B cell (primary cell): ENCODE results near the gene SLC16A12. TPM values are rescaled to one million over a fixed set of nuclear protein-coding genes. Genes with fewer than 3 reads are reported as not detected.

Experiments
- ATAC-seq: fragments of 200-7000 bp; cut with Tn5 transposase; one replicate; pipeline ENCODE4 v1.10.0; 2021; ENCODE audit warnings: low read depth, mild to moderate bottlenecking, moderate number of reproducible peaks, moderate library complexity
- CTCF ChIA-PET: fragments of 350-600 bp; sonication (Branson Sonifier 250); formaldehyde crosslinking; loops from one replicate; lab custom pipeline; 2021; ENCODE audit warnings: antibody characterized with exemption, inconsistent platforms; lab: Charles Lee
- POLR2A ChIA-PET: fragments of 350-600 bp; sonication (Branson Sonifier 250); formaldehyde crosslinking; loops from one replicate; lab custom pipeline; 2021; ENCODE audit warnings: antibody characterized with exemption; lab: Charles Lee
- DNase-seq: peaks from one replicate; pipeline ENCODE4 v3.0.0; 2013
- H2AFZ ChIP-seq: 2 replicates; pipeline ENCODE4 v1.6.1; 2012; ENCODE audit warnings: mild to moderate bottlenecking, low read depth, low read length; ENCODE audit not compliant: insufficient read depth, poor library complexity, severe bottlenecking
- H3K27ac ChIP-seq, 2 donors: 1 replicate in 1 of 2; 2 replicates in 1 of 2; pipeline ENCODE4 v1.5.1; 2012 to 2013; ENCODE audit warnings: low read length in 2 of 2, mild to moderate bottlenecking in 2 of 2, moderate library complexity in 1 of 2
- H3K27me3 ChIP-seq, 4 experiments: fragments of 200-600 bp in 1 of 4; sonication (generic) in 1 of 4; replicated peaks in 1 of 4; 1 replicate in 2 of 4; 2 replicates in 2 of 4; pipeline versions ENCODE4 v1.6.1 to v1.7.0; 2013 to 2016; ENCODE audit warnings: low read length in 3 of 4, mild to moderate bottlenecking in 2 of 4, mixed read lengths in 1 of 4, moderate library complexity in 1 of 4; ENCODE audit not compliant: insufficient read depth in 4 of 4, control insufficient read depth in 3 of 4; ENCODE audit errors: control extremely low read depth in 1 of 4
- H3K36me3 ChIP-seq, 2 experiments: replicated peaks in 1 of 2; 1 replicate in 1 of 2; 2 replicates in 1 of 2; pipeline versions ENCODE4 v1.6.1 to v1.7.1; 2013; ENCODE audit warnings: low read length in 1 of 2; ENCODE audit not compliant: insufficient read depth in 2 of 2, control insufficient read depth in 1 of 2; ENCODE audit errors: control extremely low read depth in 1 of 2, extremely low read depth in 1 of 2
- H3K4me1 ChIP-seq, 2 donors: fragments of 200-600 bp in 1 of 2; sonication (generic) in 1 of 2; 1 replicate in 1 of 2; 2 replicates in 1 of 2; pipeline versions ENCODE4 v1.5.1 to v1.6.1; 2013 to 2017; ENCODE audit warnings: low read length in 2 of 2; ENCODE audit not compliant: control insufficient read depth in 2 of 2, insufficient read depth in 2 of 2
- H3K4me2 ChIP-seq: replicated peaks from 2 replicates; pipeline ENCODE3; 2012; ENCODE audit warnings: mild to moderate bottlenecking, low read depth, low read length; ENCODE audit not compliant: poor library complexity, severe bottlenecking
- H3K4me3 ChIP-seq, 5 experiments: fragments of 200-600 bp in 1 of 5; sonication (generic) in 1 of 5; 1 replicate in 3 of 5; 2 replicates in 2 of 5; pipeline versions ENCODE4 v1.5.1 to v1.7.0; 2011 to 2016; ENCODE audit warnings: low read length in 4 of 5, mild to moderate bottlenecking in 4 of 5, low read depth in 2 of 5, control low read depth in 1 of 5, moderate library complexity in 1 of 5; ENCODE audit not compliant: insufficient read depth in 1 of 5; ENCODE audit errors: control extremely low read depth in 1 of 5, extremely low read depth in 1 of 5
- H3K79me2 ChIP-seq: fragments of 200-600 bp; sonication (generic); one replicate; pipeline ENCODE4 v1.6.0; 2016; ENCODE audit warnings: low read length; ENCODE audit not compliant: control insufficient read depth, insufficient read depth
- H3K9ac ChIP-seq: fragments of 200-600 bp; sonication (generic); 2 replicates; pipeline ENCODE4 v1.6.1; 2017; ENCODE audit warnings: mild to moderate bottlenecking, low read length, moderate library complexity
- H3K9me3 ChIP-seq, 3 donors: one replicate each; pipeline versions ENCODE4 v1.6.1 to v1.7.1; 2013; ENCODE audit warnings: low read length in 2 of 3; ENCODE audit not compliant: control insufficient read depth in 2 of 3, insufficient read depth in 1 of 3; ENCODE audit errors: control extremely low read depth in 1 of 3
- H4K20me1 ChIP-seq: 2 replicates; pipeline ENCODE4 v1.6.0; 2012; ENCODE audit warnings: mild to moderate bottlenecking, low read length; ENCODE audit not compliant: insufficient read depth, control insufficient read depth, poor library complexity, severe bottlenecking
- H3K27ac Mint-ChIP-seq: one replicate; pipeline ENCODE4 v1.8.0; 2021; ENCODE audit warnings: mixed read lengths
- H3K27me3 Mint-ChIP-seq: one replicate; pipeline ENCODE4 v1.8.0; 2021; ENCODE audit warnings: mixed read lengths
- H3K4me1 Mint-ChIP-seq: one replicate; pipeline ENCODE4 v1.8.0; 2021; ENCODE audit warnings: mixed read lengths
- H3K4me3 Mint-ChIP-seq: one replicate; pipeline ENCODE4 v1.8.0; 2021; ENCODE audit warnings: mixed read lengths
- H3K9me3 Mint-ChIP-seq: one replicate; pipeline ENCODE4 v1.8.0; 2022; ENCODE audit warnings: mixed read lengths; ENCODE audit not compliant: insufficient read depth
- EZH2 ChIP-seq: IDR thresholded peaks from 2 replicates; pipeline ENCODE4 v1.6.1; 2012; ENCODE audit warnings: borderline replicate concordance, low read depth, mild to moderate bottlenecking, moderate library complexity, low read length; ENCODE audit not compliant: insufficient read depth, poor library complexity, severe bottlenecking
- WGBS: methylation state at CpG from one replicate; pipeline ENCODE4 v1.1.5; 2013; ENCODE audit warnings: missing lambda C conversion rate; ENCODE audit not compliant: insufficient coverage; 5-methylcytosine and 5-hydroxymethylcytosine counted together
- intact Hi-C: fragments of 100-400 bp; cut with micrococcal nuclease; formaldehyde crosslinking; loops from one replicate; pipeline ENCODE4 v1.10.0; 2022
- polyA plus RNA-seq: library from polyadenylated mRNA; depleted of rRNA; stranded (reverse); fragments of >200 nt; gene quantifications from 2 replicates; pipeline ENCODE4 v1.2.3, GENCODE V29; 2012
- total RNA-seq, 2 donors: library from RNA; stranded (reverse); fragments of 120-200 nt in 1 of 2; gene quantifications; 1 replicate in 1 of 2; 2 replicates in 1 of 2; pipeline versions ENCODE4 v1.2.3 to v1.2.4, GENCODE V29; 2013 to 2022
- TF ChIP-seq, protein P1 (sequence below): fragments of 200-600 bp; IDR thresholded peaks from one replicate; pipeline ENCODE4 v1.8.0; 2022; ENCODE audit warnings: antibody characterized with exemption, mild to moderate bottlenecking

The SLC16A12 gene
- total and polyA plus RNA-seq, 2 donors (not counting 1 experiment from before 2014, with no cell fraction given): not detected

DNA sequence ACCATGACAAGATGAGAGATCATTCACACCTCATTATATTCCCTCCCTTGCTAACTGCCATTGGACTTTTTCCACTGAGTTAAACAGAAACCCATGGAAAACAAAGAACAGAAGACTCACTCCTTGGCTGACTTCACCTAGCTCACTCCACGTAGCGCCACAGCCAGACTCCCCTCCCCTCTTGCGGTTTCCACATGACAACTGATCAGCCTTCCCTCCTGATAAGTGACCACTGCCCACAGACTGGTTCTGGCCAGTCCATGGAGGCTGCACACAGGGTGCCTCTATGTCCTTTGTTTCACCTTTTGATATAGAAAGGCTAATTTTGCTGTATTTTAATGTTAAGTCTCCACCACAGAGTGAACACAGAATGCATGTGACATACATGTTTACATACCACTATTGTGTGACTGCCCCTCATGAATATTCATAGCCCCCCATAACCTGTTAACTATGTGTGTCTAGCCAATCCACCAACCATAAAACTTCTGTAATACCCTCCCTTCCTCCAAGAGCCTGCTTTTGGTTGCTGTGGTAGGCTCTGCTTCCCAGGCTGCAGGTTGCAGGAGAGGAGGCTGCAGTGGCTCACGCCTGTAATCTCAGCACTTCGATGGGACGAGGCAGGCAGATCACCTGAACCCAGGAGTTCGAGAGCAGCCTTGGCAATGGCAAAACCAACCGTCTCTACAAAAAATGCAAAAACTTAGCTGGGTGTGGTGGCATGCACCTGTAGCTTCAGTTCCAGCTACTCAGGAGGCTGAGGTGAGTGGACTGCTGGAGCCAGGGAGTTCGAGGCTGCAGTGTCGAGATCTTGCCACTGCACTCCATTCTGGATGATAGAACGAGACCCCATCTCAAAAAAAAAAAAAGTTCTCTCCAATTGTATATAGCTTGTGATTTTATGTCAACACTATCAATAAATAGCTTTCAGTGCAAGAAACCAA, 131.0 kb downstream of the SLC16A12 start:
- no peaks in the 10 kb centered on the region for H3K9me3 Mint-ChIP-seq
- Histone ChIP-seq H3K27me3 (no peaks in the 10 kb centered on the region), H3K4me2 (no peak overlapping the region), H3K9ac (no peak overlapping the region), H3K36me3 (peaks cover 0 to 7% of the 10 kb centered on the region in 2 experiments), H3K4me1 (no peaks in the 10 kb centered on the region), H3K27ac (no peak overlapping the region), H3K79me2 (no peaks in the 10 kb centered on the region), H4K20me1 (no peaks in the 10 kb centered on the region), H2AFZ (no peak overlapping the region), H3K9me3 (no peaks in the 10 kb centered on the region), H3K4me3 (no peak overlapping the region)
- WGBS: 96% methylated on average over 8 of the region's 11 CpGs
- intact Hi-C loops: no loop called here
- DNase-seq (no peak), ATAC-seq (no peak)
- no peaks in the 10 kb centered on the region for H3K27me3 Mint-ChIP-seq
- no peak overlapping the region for H3K4me3 Mint-ChIP-seq
- H3K4me1 Mint-ChIP-seq: no peaks in the 10 kb centered on the region
- ChIA-PET POLR2A (no interaction called here), CTCF (interaction anchor here (1.2 kb wide), 1 partner anchor 375 kb away, joined by 3 read pairs; no protein-coding TSS in a partner anchor)
- no peak for TF ChIP-seq EZH2
- TF ChIP-seq, protein P1, sequence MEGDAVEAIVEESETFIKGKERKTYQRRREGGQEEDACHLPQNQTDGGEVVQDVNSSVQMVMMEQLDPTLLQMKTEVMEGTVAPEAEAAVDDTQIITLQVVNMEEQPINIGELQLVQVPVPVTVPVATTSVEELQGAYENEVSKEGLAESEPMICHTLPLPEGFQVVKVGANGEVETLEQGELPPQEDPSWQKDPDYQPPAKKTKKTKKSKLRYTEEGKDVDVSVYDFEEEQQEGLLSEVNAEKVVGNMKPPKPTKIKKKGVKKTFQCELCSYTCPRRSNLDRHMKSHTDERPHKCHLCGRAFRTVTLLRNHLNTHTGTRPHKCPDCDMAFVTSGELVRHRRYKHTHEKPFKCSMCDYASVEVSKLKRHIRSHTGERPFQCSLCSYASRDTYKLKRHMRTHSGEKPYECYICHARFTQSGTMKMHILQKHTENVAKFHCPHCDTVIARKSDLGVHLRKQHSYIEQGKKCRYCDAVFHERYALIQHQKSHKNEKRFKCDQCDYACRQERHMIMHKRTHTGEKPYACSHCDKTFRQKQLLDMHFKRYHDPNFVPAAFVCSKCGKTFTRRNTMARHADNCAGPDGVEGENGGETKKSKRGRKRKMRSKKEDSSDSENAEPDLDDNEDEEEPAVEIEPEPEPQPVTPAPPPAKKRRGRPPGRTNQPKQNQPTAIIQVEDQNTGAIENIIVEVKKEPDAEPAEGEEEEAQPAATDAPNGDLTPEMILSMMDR: no peak
- H3K27ac Mint-ChIP-seq: no peak overlapping the region

DNA sequence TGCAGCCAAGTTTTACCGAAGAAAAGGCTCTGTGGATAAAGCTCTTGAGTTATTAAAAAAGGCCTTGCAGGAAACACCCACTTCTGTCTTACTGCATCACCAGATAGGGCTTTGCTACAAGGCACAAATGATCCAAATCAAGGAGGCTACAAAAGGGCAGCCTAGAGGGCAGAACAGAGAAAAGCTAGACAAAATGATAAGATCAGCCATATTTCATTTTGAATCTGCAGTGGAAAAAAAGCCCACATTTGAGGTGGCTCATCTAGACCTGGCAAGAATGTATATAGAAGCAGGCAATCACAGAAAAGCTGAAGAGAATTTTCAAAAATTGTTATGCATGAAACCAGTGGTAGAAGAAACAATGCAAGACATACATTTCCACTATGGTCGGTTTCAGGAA, 132.4 kb downstream of the SLC16A12 start:
- ChIA-PET CTCF (interaction anchor here (1.2 to 2.0 kb wide), 2 partner anchors 33 to 374 kb away, joined by 3 to 7 read pairs; no protein-coding TSS in a partner anchor), POLR2A (no interaction called here)
- no peak for DNase-seq
- Histone ChIP-seq H3K27me3 (no peaks in the 10 kb centered on the region), H3K79me2 (no peaks in the 10 kb centered on the region), H3K4me3 (no peak overlapping the region), H3K27ac (no peak overlapping the region), H3K9me3 (no peaks in the 10 kb centered on the region), H3K4me2 (no peak overlapping the region), H2AFZ (no peak overlapping the region), H3K9ac (no peak overlapping the region), H3K36me3 (peaks cover 0 to 7% of the 10 kb centered on the region in 2 experiments), H4K20me1 (no peaks in the 10 kb centered on the region), H3K4me1 (no peaks in the 10 kb centered on the region)
- WGBS: no CpG with 5 or more reads among the region's 2 CpGs
- Mint-ChIP-seq H3K4me3 (no peak overlapping the region), H3K27ac (no peak overlapping the region), H3K27me3 (no peaks in the 10 kb centered on the region), H3K9me3 (no peaks in the 10 kb centered on the region), H3K4me1 (no peaks in the 10 kb centered on the region)
- ATAC-seq: no peak
- intact Hi-C loops: no loop called here
- TF ChIP-seq EZH2: no peak
